Measurements from ENCODE around the gene MSI2.

MSI2 gene

DNA sequence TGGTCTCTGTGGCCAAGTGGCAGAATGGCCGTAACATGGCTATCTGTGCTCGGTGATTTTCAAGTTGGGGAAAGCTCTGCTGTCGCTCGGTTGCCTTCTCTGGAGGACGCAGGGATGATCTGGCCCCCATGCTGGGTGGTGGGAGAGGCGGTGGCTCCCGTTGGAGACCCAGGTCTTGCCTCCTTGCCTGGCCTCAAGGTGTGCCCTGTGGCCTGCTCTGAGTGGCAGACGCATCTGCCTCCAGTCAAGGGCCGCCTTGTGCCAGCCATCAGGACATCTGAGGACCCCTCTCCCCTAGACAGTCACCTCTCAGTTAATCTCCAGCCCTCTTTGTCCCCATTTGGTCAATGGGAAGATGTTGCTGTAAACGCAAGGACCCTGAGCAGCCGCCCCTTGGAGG is 322.9 kb downstream of the MSI2 start:
- no peak for DNase-seq (ENCODE audit: low spot score)

DNA sequence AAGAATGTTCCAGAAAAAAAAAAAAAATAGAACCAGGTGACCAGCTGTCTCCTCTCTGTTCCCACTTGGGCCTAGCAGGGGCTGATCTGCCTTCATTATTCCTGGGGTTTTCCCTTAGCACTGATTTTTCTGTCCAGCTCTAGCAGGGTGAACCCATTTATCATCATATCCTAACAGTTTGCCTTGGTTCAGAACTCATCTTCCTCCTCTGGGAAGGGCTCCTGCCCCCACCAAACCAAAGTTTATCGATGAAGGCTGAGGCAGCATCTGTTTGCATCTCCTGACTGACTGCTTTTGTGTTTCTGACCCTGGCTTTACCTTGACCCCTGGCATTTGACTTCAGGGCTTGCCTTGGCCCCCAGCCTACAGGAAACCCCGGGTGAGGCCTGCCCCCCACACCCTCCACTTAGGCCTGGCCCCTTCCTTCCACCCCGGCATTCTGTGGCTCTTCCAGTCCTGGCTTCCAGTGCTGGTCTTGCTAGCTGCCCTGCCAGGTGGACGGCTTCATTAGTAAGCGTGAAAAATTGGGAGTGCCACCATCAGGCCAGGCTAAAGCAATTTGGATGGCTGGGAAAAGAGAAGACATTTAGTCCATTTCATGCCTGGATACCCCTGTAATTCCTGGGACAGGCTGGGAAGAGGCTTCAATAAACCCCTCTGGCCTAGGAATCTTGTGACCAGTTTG is 323.9 kb downstream of the MSI2 start:
- DNase-seq (ENCODE audit: low spot score): no peak

DNA sequence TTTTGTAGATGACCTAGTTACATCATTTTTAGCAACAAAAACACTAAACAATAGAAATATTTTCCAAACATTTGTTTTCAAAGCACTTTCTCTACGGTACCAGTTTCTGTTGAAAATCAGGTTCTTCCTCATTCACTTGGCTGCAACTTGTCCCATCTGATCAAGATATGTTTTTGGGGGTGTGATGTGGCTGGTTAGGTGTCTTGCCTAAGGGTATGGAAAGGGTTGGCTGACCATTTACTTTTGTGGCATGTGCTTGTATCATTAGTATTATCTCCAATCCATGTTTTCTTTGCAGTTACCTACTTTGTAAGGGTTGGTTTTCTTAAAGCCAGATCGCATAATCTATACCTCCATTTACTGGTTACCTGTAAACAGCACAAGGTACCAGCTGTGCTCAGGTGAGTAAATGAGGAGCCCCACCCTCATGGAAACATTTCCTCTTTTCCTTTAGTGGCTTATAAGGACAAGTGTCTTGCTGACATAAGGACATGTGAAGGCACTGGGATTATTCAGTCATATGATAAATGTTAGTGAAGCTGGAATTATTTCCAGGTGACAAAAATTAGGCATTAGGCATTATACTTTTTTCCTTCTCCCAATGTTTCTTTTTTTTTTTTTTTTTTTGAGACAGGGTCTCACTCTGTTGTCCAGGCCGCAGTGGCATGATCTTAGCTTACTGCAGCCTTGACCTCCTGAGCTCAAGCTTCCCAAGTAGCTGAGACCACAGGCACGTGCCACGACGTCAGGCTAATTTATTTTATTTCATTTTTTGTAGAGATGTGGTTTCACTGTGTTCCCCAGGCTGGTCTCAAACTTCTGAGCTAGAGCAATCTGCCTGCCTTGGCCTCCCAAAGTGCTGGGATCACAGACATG is 326.8 kb downstream of the MSI2 start:
- no peak for DNase-seq (ENCODE audit: low spot score)

DNA sequence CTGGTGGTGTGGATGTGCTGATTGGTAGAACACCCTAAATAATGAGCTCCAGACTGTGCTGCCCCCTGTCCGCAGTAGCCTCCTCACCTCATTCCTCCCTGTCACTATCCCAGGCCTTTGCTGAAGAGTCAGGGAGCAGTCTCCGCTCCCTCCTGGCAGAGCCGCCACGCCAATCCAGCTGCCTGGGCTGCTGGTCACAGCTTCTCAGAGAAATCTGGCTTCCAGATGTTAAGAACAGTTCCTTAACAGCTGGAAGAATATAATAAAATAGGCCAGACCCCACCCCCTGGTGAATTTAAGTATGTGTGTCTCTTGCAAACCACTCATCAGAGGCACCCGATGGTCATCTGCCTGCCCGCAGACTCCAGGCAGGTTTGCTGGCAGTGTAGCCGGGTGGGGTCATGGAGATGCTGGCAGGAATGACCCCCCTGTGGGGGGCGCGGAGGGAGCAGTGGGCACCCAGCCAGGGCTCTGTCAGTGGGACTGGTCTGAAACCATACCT is 327.8 kb downstream of the MSI2 start:
- DNase-seq (ENCODE audit: low spot score): no peak

DNA sequence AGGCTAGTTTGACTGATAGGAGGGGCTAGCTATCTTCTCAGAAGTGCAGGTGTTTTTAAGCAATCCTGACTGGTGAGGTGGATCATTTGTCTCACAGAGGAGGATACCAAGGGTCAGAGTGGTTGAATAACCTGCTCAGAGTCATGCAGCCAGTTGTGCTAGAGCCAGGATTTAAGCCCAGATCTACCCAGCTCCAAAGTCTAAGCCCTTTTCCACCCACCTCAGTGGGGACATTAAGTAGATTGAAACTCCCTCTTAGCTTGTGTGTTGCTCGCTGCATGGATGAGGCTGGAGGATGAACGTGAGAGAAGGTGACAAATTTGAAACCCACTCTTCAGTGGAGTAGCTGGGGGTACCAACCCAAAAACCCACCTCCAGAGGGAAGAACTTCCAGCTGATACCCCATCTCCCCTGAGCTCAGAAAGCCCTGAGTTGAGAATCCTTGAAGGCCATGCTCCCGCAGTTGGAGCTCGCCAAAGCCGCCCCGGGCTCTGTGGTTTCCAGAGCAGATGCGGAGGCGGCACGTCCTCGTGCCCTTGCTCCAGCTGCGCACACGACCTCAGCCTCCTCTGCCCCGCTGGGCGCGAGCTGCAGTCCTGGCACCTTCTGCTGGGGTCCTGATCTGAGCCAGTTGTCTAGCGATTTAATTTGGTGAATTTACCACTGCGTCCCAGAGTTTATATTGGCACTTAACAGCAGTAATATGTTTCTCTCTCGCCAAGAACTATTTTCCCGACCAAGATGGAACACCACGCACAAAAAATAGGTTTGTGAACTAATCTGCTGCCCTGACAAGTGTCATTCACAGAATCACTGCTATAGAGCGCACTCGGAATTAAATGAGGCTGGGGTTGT is 329.2 kb downstream of the MSI2 start:
- no peak for DNase-seq (ENCODE audit: low spot score)

DNA sequence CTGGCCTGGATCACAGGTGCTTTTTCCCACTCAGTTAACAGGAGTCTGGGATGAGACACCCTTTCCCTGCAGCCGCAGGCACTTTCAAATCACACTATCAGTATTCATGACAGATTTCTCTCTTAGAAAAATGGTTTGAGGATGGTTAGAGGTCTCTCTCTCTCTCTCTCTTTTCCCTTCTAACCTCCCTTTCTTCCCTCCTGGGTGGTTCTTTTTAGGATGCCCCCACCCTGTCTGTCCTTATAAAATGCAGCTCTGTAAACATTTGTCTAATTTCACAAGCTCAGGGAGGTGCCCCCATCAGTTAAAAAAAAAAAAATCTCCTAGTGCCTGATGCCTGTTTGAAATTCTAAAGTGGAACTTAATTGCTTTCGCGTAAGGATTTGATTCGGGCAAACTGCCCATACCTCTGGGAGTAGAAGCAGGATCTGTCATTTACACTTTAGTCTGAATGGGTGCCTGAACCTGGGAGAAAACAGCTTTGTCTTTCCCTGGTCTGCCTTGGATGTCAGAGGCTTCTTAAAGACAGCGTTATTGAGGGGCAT is 329.9 kb downstream of the MSI2 start:
- no peak for DNase-seq (ENCODE audit: low spot score)

DNA sequence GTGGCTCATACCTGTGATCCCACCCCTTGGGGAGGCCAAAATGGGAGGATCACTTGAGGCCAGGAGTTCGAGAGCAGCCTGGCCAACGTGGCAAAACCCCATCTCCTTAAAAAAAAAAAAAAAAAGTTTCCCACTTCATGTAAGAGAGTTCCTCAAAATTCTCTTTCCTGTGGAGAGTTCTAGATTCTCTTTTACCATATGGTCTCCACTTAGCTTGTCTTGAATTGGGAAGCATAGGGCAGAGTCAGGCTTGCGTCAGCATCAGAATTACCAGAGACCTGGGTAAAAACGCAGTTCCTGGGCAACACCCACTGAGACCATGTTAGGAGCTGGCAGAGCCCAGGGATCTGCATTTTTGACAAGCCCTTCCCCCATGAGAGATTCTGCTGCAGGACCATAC is 330.4 kb downstream of the MSI2 start:
- DNase-seq (ENCODE audit: low spot score): no peak

DNA sequence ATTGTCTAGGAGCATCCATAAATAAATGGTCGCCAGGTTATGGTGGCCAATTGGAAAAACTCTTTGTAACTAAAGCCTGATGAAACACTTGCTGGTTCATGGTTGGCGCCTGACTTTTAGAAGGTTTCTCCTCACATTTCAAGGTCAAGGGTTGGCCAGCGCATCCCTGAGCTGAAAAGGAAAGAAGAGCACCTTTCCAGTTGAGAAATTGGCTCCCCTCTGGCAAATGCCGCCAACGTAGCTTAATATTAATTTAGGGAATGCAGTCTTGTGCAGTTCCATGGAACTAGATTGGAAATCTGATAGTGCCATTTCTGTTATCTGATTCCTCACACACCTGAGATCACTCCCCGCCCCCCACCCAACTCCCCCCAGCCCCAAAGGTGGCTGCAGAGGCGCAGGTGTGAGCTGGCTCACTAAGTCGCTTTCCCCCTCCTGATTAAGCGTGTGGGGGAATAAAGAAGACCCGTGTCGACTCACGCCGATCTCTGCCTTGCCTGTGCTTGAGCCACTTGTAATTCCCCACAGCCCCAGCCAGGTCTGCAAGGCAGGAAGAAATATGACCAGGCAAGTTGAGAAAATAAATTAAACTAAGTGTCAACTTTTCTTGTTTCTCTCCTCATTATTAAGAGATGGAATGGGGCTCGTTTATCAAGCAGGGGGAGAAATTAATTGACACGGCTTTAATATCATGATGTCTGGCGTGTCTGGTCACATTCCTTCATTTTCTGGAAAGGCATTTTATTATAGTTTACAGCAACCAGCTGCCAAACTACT is 331.1 kb downstream of the MSI2 start:
- no peak for DNase-seq (ENCODE audit: low spot score)

DNA sequence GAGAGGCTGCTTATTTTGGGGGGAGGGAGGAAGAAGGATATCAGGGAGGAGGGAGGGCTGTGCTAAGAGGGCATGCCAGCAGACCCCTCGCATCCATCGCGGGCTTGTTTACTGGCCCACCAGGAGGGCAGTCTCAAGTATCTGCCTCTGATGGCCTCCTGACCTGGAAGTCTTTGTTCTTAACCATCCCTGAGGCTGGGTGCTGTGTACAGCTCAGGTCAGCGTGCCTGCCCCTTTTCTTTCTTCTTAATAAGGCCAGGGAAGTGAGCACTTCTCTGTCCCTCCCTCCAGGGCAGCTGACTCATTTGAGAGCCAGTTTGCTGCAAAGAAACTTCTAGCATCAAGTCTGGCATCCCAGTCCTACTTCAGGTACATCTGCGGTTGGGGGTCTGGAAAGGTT is 331.8 kb downstream of the MSI2 start:
- no peak for DNase-seq (ENCODE audit: low spot score)

DNA sequence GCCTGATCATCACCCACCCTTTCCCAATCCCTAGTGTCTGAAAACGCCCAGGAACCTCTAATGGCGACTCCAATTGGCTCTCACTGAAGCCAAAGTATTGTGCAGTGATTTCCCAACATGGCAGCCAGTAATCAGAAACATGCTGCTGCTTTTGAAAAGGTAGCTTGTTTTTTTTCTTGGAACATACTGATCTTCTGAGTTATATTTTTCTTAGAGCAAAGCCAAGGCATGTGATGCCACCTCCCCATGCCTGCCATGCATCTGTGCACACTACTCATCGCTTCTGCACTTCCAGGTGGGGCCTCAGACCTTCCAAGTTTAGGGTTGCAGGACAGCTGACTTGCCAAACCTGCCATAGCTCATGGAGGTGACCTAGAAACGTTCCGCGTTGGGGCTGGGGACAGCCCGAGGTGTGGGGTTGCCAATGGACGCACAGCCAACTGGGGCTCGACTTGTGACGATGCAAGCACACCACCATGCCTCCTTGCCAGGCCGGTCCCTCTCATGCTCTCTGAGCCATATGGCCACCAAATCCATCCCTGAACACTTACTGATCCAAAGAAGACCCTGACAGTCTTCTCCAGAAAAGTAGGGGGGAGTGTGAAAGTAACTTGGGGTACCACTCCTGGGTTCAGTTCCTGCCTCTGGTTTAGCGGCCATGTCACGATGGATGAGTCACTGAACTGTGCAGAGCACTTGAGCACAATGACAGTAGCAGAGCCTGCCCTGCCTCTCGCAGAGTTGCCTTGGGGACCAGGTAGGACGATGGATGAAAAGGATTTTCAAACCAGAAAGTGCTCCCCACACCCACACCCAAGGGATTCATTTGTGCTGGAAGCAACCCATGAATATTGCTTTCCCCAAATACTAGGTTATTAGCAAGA is 333.1 kb downstream of the MSI2 start:
- DNase-seq (ENCODE audit: low spot score): no peak

DNA sequence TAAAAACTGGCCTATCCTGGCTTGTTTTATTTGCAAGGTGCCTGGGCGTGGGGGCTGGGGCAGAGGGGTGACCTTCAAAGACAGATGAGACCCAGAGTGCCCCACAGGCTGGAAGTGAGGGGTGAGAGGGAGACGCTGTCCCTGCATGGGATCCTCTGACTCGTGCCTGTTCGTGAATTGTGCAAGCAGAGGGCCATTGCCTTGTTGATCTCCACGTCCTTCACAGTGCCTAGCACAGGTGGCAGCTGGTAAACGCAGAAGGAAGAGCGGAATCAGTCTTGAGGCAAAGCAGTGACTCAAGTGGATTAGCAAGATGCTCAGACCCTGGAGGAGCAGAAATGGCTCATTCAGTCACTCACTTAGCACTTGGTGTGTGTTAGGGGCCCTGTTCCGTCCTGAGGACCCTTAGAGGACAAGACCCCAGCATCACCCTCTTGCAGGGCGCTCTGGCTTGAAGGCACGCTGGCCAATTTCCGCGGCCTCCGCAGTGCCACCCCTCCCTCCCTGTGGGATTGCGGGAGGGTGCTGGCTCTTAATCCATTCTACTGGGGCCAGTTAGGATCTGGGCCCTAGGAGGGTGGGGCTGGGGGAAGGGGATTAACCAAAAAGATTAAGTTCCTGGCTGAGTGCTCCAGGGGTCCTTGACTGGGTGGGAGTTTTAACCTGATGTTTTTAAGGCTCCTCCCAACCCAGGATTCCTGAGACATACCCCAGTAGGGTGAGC is 337.6 kb downstream of the MSI2 start:
- DNase-seq (ENCODE audit: low spot score): no peak

DNA sequence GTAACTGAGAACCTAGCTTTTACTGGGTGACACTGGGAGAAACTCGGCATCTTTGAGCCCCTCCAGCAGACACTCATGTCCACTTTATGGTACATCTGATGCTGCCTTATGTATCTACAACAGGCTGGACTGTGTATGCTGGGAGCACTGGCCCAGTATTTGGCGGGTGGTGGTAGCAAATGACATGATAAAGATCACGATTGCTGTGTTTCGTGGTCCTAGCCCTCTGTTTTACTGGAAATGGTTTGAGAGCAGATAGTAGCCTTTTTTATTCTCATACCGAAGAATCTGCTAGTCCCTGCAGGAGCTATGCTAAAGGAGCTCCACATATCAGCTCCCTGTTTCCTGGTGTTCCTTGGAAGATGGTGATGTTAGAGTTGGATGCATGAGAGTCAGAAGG is 338.4 kb downstream of the MSI2 start:
- no peak for DNase-seq (ENCODE audit: low spot score)

DNA sequence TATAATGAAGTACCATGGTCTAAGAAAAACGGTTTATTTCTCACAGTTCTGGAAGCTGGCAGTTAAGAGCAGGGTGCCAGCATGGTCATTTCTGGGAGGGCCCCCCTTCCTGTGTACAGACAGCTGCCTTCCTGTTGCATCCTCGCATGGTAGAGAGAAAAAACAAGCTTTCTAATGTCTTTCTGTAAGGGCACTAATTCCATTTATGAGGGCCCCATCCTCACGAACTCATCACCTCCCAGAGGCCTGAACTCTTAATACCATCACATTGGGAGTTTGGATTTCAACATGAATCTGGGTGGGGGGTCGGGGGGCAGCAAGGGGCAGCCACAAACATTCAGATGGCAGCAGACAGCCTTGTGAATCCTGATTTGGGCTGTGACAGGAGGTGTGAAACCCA is 339.1 kb downstream of the MSI2 start:
- no peak for DNase-seq (ENCODE audit: low spot score)

DNA sequence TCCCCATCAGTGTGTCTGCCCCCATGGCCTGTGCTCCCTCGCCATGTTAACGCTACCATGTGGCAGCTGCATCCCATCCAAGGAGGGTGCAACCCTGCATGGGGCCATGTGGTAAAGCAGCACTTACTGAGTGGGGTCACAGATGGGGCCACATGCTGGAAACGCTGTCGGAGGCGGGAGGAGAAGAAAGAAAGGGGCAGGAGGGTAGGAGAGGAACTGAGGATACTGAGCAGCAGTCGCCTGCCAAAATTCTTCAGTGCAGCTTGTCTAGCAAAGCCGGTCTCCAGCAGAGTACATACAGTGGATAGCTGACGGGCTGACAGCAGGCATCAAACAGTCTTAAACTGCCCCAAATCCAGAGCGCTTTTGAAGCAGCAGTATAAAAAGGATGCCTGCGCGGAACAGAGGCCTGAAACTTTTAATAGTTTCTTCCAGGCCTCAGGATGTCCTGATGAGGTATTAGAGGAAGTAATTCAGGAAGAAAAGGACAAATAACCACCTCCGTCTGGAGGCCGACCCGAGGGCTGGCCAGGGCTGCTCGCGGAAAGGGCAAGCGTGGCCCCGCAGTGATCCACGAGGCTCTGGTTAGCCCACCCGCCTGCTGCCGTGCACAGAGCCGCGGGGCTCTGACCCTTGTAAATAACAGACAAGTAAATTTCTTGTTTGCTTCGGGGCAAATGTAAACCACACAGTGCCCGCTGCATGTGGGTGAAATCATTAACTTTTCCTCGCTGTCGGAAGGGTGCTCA is 339.8 kb downstream of the MSI2 start:
- DNase-seq (ENCODE audit: low spot score): no peak

DNA sequence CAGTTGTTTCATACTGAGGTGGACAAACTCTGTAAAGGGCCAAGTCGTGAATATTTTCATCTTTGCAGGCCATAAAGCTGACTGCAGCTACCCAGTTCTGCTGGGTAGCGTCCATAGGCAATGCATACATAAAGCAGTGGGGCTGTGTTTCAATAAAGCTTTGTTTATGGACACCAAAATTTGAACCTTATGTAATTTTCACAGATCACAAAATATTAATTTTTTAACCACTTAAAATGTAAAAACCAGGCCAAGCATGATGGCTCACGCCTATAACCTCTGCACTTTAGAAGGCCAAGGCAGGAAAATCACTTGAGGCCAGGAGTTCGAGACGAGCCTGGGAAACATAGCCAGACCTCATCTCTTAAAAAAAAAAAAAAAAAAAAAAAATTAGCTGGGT is 340.8 kb downstream of the MSI2 start:
- DNase-seq (ENCODE audit: low spot score): no peak

DNA sequence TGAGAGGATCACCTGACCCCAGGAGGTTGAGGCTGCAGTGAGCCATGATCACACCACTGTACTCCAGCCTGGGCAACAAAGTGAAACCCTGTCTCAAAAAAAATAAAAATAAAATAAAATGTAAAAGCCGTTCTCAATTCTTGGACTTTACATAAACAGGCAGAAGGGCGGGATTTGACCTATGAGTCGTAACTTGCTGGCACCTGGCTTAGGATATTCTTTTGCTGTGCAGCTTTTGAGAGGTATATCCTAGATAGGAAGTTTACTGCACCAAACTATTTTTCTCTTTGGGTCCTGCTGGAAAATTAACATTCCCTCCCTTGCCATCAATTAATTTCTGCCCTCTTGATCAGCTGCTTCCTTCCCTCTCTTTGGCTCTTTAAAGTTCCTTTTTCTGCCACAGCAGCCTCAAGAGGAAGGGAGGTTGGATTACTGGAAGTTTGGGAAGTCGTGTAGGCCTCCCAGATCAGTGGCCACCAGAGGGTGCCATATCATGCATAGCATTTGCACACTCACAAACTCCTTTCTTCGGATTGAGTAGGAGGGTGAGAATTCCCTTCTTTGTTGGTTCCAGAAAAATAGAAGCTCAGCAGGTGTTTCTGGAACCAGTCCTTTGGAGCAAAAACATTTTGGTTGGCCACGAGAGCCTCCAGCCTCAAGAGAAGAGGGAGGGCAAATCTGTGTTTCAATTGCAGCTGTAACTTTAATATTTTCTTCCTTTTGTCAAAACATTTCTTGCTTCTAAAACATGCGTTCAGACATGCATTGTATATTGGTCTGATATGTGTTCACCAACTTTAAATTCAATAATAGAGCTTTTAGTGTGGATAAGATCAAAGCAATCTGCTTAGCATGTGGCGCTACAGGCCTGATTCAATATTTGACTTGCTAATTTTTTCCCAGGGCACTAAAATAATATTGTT is 341.5 kb downstream of the MSI2 start:
- DNase-seq (ENCODE audit: low spot score): peak; percentile 86

DNA sequence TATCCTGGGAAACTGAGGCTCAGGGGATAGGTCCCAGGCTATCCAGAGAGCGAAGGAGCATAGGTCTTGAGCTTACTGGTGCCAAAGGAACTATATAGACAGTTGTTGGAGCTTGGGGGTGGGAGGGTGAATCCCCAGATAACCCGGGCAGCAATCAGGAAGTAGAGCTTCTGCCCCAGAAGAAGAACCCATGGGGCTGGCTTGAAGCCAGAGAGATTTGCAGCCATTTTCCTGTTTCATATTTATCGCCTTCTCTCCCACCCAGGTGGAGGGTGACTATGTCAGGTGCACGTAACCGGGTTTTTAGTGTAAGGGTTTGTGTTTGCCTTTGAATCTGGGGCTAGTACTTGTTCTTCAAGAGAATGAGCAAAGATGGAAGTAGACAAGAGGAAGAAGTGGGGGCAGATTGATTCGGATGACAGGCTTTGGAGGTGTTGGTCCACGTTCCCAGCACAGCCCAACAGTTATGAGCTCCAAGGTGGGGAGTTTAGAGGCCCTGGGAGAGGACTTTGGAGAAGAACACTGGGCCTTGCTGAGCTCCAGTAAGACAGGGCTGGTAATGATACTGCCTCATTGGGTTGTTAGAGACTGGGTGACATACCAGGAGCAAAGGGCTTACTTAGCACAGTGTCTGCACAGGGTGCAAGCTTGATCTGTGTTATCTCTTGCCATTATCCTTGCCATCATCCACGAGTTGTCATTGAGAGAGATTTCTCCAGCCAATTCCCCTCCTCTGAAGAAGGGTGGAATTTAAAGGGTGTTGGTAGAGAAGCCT is 343.1 kb downstream of the MSI2 start:
- no peak for DNase-seq (ENCODE audit: low spot score)
